RWPE1 (cell line): ENCODE results near the gene YBEY.

ENCODE experiments used
- CTCF ChIA-PET: fragments of 350-600 bp; sonication (Branson Sonifier 250); formaldehyde crosslinking; extraction: SDS; loops from one replicate; lab custom pipeline; 2021; lab: Yijun Ruan, JAX
- POLR2A ChIA-PET: fragments of 400-600 bp; formaldehyde crosslinking; extraction: SDS; loops from one replicate; lab custom pipeline; 2020; ENCODE audit warnings: antibody characterized with exemption; ENCODE audit not compliant: low non-redundant PET; lab: Yijun Ruan, JAX
- DNase-seq: peaks from one replicate; pipeline ENCODE4 v3.0.0; 2012; ENCODE audit warnings: low spot score
- H3K27ac ChIP-seq: fragments of 450-650 bp; 2 replicates; pipeline ENCODE4 v1.5.1; 2017
- CTCF ChIP-seq: fragments of 450-650 bp; conservative IDR thresholded peaks from 2 replicates; pipeline ENCODE4 v1.5.1; 2017; ENCODE audit warnings: low read depth, mild to moderate bottlenecking

YBEY gene

DNA sequence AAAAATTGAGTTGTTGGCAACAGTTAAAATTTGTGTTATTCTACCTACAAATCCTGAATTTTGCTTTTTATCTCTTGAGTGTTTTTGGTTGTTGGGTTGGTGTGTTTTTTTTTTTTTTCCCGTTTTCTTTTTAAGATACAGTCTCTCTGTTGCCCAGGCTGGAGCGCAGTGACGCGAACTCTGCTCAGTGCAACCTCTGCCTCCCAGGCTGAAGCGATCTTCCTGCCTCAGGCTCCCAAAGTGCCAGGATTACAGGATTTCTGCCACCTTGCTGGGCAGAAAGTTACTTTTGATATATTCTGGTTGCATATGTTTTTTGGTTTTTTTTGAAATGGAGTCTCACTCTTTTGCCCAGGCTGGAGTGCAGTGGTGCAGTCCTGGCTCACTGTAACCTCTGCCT lies 42.0 kb downstream of the YBEY start:
- POLR2A ChIA-PET: interaction anchor here (0.7 kb wide), 1 partner anchor 44 kb away, joined by 3 read pairs; no protein-coding TSS in a partner anchor
- TF ChIP-seq CTCF: no peak
- CTCF ChIA-PET: no interaction called here
- no peak for DNase-seq
- no peak overlapping the region for H3K27ac ChIP-seq

- no peak for DNase-seq
- no peak overlapping the region for H3K27ac ChIP-seq
- TF ChIP-seq CTCF: no peak
- ChIA-PET CTCF (no interaction called here), POLR2A (no interaction called here)
Observed at GRCh38 chr21:46329796-46330195, 43.7 kb downstream of the YBEY start.

DNA sequence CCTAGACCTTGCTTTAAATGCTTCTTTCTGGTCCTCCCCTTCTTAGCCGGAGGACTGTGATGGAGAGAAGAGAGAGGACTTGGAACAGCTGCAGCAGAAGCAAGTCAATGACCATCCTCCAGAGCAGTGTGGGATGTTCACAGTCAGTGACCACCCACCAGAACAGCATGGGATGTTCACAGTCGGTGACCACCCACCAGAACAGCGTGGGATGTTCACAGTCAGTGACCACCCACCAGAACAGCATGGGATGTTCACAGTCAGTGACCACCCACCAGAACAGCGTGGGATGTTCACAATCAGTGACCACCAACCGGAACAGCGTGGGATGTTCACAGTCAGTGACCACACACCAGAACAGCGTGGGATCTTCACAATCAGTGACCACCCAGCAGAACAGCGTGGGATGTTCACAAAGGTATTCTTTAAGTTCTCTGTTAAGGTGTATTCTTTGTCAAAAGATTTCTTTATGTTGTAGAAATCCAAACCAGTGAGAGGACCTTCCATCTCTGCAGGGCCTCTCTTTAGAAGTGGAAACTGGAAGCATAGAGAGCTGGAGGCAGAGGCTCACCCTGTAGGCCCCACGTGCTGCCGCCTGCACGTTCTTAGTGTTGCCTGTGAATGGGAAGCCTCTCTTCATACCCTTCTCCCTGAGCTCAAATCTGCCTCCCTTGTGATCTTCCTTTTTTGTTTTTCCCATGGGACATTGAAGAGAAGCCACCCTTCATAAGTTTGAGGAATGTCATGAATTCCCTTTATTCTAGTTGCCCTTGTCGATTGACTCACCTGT lies 48.4 kb downstream of the YBEY start:
- POLR2A ChIA-PET: interaction anchor here (0.7 kb wide), 1 partner anchor 176 kb away, joined by 3 read pairs; no protein-coding TSS in a partner anchor
- no peak overlapping the region for H3K27ac ChIP-seq
- DNase-seq: no peak
- CTCF ChIA-PET: interaction anchor here (0.8 kb wide), 1 partner anchor 9 kb away, joined by 5 read pairs; no protein-coding TSS in a partner anchor
- TF ChIP-seq CTCF: no peak

DNA sequence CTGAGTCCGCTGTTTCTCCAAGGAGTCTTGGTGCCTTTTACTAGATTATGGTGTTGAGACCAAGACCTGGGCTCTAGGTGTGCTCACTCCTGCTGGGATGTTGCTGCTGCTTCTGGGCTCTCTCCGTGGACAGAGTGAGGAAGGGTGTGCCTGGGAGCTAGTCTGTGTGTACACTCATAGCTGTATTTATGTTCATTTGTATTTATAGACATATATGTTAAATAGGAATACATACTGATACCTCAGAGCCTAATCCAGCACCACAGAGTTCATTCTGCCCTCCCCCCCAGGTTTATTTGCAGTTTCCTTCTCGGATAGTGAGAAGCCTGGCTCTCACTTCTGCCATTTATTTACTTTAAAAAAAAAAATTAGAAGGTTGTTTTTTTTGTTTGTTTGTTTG lies 50.5 kb downstream of the YBEY start:
- DNase-seq: no peak
- H3K27ac ChIP-seq: no peak overlapping the region
- TF ChIP-seq CTCF: no peak
- POLR2A ChIA-PET: no interaction called here
- CTCF ChIA-PET: no interaction called here

DNA sequence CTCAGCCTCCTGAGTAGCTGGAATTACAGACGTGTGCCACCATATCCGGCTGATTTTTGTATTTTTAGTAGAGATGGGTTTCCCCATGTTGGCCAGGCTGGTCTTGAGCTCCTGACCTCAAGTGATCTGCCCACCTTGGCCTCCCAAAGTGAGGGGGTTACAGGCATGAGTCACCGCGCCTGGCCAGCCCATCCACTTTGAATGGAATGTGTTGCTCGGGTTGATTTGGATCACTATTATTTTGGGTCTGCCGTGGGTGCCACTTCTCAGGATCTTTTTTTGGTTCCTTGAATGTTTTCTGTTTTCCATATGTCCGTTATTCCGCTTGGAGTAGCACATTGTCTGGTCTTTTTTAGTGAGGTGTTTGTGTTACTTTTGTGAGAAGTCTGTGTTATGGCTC lies 54.9 kb downstream of the YBEY start:
- no peak for TF ChIP-seq CTCF
- ChIA-PET CTCF (no interaction called here), POLR2A (no interaction called here)
- DNase-seq: no peak
- H3K27ac ChIP-seq: no peak overlapping the region

GRCh38 chr21:46344219-46344915 lies 58.2 kb downstream of the YBEY start:
- no peak overlapping the region for H3K27ac ChIP-seq
- DNase-seq: no peak
- TF ChIP-seq CTCF: no peak
- CTCF ChIA-PET: interaction anchor here (0.7 kb wide), 1 partner anchor 157 kb away, joined by 3 read pairs; no protein-coding TSS in a partner anchor
- POLR2A ChIA-PET: no interaction called here
